ENCODE data around the gene LRIG2. TPM values are rescaled to one million over a fixed set of nuclear protein-coding genes. Genes with fewer than 3 reads are reported as not detected.
"Not testable (repeated sequence)": the region's sequence is repeated elsewhere in the genome, so short reads cannot be mapped to it uniquely, and the experiment has no call there.

LRIG2 gene, protein sequence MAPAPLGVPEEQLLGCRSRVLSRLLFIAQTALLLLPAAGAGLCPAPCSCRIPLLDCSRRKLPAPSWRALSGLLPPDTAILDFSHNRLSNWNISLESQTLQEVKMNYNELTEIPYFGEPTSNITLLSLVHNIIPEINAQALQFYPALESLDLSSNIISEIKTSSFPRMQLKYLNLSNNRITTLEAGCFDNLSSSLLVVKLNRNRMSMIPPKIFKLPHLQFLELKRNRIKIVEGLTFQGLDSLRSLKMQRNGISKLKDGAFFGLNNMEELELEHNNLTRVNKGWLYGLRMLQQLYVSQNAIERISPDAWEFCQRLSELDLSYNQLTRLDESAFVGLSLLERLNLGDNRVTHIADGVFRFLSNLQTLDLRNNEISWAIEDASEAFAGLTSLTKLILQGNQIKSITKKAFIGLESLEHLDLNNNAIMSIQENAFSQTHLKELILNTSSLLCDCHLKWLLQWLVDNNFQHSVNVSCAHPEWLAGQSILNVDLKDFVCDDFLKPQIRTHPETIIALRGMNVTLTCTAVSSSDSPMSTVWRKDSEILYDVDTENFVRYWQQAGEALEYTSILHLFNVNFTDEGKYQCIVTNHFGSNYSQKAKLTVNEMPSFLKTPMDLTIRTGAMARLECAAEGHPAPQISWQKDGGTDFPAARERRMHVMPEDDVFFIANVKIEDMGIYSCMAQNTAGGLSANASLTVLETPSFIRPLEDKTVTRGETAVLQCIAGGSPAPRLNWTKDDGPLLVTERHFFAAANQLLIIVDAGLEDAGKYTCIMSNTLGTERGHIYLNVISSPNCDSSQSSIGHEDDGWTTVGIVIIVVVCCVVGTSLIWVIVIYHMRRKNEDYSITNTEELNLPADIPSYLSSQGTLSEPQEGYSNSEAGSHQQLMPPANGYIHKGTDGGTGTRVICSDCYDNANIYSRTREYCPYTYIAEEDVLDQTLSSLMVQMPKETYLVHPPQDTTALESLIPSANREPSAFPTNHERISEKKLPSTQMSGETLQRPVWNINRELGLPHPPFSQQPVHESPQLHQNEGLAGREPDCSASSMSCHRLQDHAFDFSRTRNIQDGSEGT
- total RNA-seq = 10 to 100 TPM; 10.2 to 13.6 TPM

DNA sequence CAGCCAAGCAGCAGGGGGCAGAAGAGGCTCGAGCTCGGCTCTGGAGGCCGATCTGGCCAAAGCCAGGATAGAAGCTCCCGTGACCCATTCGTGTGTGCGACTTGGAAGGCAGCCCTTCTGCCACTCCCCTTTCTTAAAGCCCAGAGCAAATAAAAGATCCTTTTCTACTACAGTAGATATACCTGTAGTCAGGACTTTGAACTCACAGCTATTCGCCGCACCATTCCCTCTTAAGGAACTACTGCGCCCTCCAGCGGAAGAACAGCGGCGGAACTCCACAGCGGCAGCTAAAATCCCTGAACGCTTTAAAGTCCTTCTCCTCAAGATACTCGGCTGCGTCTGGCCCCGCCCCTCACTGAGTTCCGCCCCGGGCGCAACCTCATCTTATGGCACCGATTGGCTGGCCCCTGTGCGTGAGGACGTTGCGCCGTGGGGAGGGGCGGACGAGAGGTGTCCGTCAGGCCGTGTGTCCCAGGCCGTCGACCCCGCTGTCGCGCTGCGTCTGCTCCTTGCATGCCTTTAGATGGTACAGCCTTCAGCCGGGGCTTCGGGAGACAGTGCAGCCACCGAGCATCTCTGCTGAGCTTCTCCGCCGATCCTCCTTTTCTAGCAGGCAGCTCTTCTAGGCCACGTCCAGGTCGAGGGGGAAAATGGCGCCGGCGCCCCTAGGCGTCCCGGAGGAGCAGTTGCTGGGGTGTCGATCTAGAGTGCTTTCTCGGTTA, at the start of gene LRIG2:
Gene LRIG2 (plus strand): TSS at position 442 of the 722 bp plus-strand sequence. CDS start 209 bp downstream, at position 651.
- peak within 1 kb of the TSS; percentile 100 for H3K4me3 Mint-ChIP-seq
- peak within 1 kb of the TSS; percentile 92 for H3K27ac Mint-ChIP-seq
- ATAC-seq (peak; percentile 98), DNase-seq (peak; percentile 99)
- H3K36me3 Mint-ChIP-seq = peaks cover 6% of the 10 kb centered on the region
- H3K4me1 Mint-ChIP-seq = peaks cover 20% of the 10 kb centered on the region
- no peaks in the 10 kb centered on the region for H3K9me3 Mint-ChIP-seq (ENCODE audit: low read depth)
- H3K27me3 Mint-ChIP-seq = no peaks in the 10 kb centered on the region
- CTCF ChIA-PET = interaction anchor here (0.6 to 3.2 kb wide), 67 partner anchors 10 to 728 kb away, joined by 3 to 37 read pairs (median 4); partner anchors contain the start of genes PPM1J and SLC16A1

DNA sequence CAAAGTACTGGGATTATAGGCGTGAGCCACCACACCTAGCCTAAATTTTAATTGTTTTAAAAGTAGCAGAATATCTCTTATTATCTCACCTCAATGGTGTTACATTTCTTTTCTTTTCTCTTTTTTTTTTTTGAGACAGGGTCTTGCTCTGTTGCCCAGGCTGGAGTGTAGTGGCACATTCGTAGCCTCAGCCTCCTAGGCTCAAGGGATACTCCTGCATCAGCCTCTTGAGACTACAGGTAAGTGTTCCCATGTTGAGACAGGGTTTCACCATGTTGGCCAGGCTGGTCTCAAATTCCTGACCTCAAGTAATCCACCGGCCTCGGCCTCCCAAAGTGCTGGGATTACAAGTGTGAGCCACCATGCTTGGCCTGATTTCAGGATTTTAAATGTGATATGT, 49.7 kb upstream of the LRIG2 start:
- not testable (repeated sequence) for H3K27me3 Mint-ChIP-seq; H3K4me3 Mint-ChIP-seq; H3K4me1 Mint-ChIP-seq; H3K36me3 Mint-ChIP-seq; H3K27ac Mint-ChIP-seq; H3K9me3 Mint-ChIP-seq (ENCODE audit: low read depth); DNase-seq; ATAC-seq
- CTCF ChIA-PET = interaction anchor here (1.5 kb wide), 2 partner anchors 50 to 144 kb away, joined by 3 to 4 read pairs; partner anchors contain the start of gene LRIG2

DNA sequence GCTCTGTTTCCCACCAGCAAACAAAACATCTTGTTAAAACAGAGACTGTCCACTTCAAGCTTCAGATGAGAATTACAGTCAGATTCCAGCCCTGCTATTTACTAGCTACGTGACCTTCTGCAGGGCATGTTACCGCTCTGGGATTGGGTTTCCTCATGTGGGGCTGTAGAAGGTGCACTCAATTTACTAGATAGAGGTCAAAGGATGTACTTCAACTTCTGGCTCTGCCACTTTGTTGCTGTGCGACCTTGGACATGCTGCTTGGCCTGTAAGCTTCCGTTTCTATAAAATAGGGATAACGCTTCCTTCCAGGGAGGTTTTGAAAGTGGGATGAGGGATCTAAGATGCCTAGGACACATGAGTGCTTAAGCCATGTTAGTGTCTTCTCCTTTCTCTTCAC, 46.0 kb upstream of the LRIG2 start:
- CTCF ChIA-PET = interaction anchor here (1.0 kb wide), 1 partner anchor 46 kb away, joined by 3 read pairs; the partner anchor contains the start of gene LRIG2
- no peaks in the 10 kb centered on the region for H3K9me3 Mint-ChIP-seq (ENCODE audit: low read depth)
- H3K4me1 Mint-ChIP-seq = peaks cover 9% of the 10 kb centered on the region
- DNase-seq (no peak), ATAC-seq (no peak)
- H3K27ac Mint-ChIP-seq = no peak overlapping the region
- H3K36me3 Mint-ChIP-seq = peaks cover 3% of the 10 kb centered on the region
- H3K4me3 Mint-ChIP-seq = no peak overlapping the region
- no peaks in the 10 kb centered on the region for H3K27me3 Mint-ChIP-seq

DNA sequence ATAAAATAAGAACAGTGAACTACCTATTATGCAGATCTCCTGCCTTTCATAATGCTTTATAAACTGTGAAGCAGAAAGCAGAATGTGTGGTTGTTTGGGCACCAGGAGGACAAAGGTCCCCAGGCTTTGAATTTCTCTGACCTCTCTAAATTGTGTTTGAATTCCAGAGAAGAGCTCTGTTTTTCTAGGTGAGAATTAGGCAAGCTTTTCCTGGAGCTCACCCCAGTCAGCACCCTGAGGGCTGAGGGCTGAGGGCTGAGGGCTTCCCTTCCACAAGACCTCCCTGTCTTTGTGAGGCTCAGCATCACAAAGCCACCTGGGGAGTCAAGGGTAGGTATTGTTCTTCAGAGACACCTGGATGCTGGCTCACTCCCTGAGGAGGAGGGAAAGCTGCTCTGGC, 45.5 kb upstream of the LRIG2 start:
- H3K4me3 Mint-ChIP-seq = no peak overlapping the region
- DNase-seq (no peak), ATAC-seq (no peak)
- no peaks in the 10 kb centered on the region for H3K9me3 Mint-ChIP-seq (ENCODE audit: low read depth)
- H3K27me3 Mint-ChIP-seq = no peaks in the 10 kb centered on the region
- CTCF ChIA-PET = interaction anchor here (0.8 to 1.0 kb wide), 3 partner anchors 45 to 194 kb away, joined by 3 to 4 read pairs (median 3); partner anchors contain the start of gene LRIG2
- H3K4me1 Mint-ChIP-seq = peaks cover 9% of the 10 kb centered on the region
- H3K36me3 Mint-ChIP-seq = peaks cover 3% of the 10 kb centered on the region
- H3K27ac Mint-ChIP-seq = no peak overlapping the region

DNA sequence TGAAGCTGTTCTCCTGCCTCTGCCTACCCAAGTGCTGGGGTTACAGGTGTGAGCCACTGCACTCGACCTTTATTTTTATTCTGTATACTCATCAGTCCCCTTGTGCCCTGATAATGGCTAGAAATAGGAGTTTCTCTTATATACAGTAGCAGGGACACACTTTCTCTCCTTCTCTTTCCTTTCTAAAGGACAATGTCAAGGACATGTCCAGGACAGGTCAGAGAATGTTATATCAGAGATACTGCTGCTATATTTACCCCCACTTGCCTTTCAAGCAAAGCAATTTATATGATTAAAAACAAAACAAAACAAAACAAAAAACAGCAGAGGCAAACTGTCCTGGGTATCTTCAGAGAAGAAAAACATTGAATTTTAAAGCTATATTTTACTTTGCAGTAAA, 43.2 kb upstream of the LRIG2 start:
- Mint-ChIP-seq H3K36me3 (no peaks in the 10 kb centered on the region), H3K27me3 (no peaks in the 10 kb centered on the region), H3K27ac (no peak overlapping the region), H3K4me1 (peaks cover 9% of the 10 kb centered on the region), H3K9me3 (ENCODE audit: low read depth) (no peaks in the 10 kb centered on the region), H3K4me3 (no peak overlapping the region)
- DNase-seq (no peak), ATAC-seq (no peak)
- CTCF ChIA-PET = no interaction called here

DNA sequence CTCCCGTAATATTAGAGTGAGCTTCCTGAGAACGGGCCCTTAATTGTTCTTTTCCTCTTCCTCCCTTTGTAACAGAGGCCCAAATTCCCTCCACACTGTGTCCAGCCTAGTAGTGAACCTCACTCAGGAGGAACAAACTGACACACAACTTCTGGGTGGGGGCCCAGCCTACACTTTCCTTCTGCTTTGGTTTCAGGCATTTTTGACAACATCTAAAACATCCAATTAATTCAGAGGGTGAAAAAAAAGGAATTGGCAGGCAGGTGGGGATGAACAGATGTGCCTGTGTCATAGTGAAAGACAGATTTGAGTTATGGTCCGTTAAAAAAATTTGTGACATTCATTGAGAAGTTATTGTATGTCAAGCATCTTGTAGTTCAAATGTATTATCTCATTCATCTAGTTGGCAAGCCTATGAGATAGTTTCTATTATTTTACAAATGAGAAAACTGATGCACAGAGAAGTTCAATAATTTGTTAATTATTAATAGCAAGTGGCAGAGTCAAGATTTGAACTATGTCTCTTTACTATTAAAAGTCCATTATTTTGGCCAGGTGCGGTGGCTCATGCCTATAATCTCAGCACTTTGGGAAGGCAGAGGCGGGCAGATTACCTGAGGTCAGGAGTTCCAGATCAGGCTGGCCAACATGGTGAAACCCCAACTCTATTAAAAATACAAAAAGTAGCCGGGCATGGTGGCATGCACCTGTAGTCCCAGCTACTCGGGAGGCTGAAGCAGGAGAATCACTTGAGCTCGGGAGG, 41.6 kb upstream of the LRIG2 start:
- Mint-ChIP-seq H3K36me3 (no peaks in the 10 kb centered on the region), H3K4me3 (no peak overlapping the region), H3K27me3 (no peaks in the 10 kb centered on the region), H3K27ac (no peak overlapping the region), H3K9me3 (ENCODE audit: low read depth) (no peaks in the 10 kb centered on the region), H3K4me1 (peaks cover 9% of the 10 kb centered on the region)
- CTCF ChIA-PET = no interaction called here
- ATAC-seq (no peak), DNase-seq (no peak)

DNA sequence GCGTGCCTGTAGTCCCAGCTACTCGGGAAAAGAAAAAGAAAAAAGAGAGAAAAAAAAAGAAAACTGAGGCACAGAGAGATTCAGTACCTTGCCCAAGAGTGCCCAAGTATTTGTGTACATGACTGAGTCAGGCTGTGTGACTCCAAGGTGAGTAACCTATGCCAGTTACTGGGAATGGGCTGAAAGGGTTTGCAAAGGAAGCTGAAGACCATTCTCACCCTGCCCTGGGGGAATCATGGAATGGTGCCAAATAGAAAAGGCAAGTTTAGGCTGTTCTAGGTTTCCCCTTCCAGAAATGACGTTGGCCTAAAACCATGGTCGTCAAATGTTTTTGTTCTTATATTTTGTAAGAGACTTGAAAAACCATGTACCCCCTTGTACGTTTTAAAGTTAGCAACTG, 37.9 kb upstream of the LRIG2 start:
- no peak overlapping the region for H3K4me3 Mint-ChIP-seq
- no peaks in the 10 kb centered on the region for H3K9me3 Mint-ChIP-seq (ENCODE audit: low read depth)
- ATAC-seq (no peak), DNase-seq (no peak)
- H3K36me3 Mint-ChIP-seq = no peaks in the 10 kb centered on the region
- H3K4me1 Mint-ChIP-seq = peaks cover 11% of the 10 kb centered on the region
- CTCF ChIA-PET = interaction anchor here (1.3 kb wide), 1 partner anchor 316 kb away, joined by 3 read pairs; a partner anchor contains a TSS
- H3K27me3 Mint-ChIP-seq = no peaks in the 10 kb centered on the region
- H3K27ac Mint-ChIP-seq = no peak overlapping the region

DNA sequence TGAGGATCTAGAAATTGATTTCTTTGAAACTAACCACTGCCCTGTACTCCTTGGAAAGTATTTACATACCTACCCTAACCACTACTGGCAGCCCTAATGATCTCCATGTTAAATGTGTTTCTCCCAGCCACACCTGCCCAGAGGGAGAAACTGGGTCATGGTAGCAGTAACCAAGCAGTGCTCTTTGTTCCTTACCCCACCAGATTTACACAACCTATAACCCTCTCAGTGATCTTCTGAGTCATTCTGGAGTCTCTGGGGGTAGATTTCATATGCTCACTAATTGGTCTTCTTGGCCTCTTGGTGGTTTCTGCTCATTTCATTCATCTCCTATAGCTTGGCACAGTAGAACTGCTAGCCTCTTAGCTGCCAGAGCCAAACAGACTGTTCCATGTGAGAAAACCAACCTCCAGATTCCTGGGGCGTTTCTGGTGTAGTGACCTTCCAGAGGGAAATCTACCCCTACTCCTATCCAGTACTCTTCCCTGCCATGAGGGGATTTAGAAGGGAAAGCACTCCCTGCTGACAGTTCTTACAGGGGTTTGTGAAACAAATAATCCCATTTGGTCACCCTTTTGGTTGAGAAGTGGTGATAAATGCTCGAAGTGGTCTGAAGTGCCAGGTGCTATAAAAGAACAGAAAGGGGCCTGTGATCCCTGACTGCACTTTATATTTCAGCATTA, 36.2 kb upstream of the LRIG2 start:
- H3K27me3 Mint-ChIP-seq = no peaks in the 10 kb centered on the region
- H3K4me3 Mint-ChIP-seq = no peak overlapping the region
- H3K4me1 Mint-ChIP-seq = peaks cover 2% of the 10 kb centered on the region
- no peaks in the 10 kb centered on the region for H3K36me3 Mint-ChIP-seq
- CTCF ChIA-PET = no interaction called here
- H3K27ac Mint-ChIP-seq = no peak overlapping the region
- ATAC-seq (no peak), DNase-seq (no peak)
- no peaks in the 10 kb centered on the region for H3K9me3 Mint-ChIP-seq (ENCODE audit: low read depth)

DNA sequence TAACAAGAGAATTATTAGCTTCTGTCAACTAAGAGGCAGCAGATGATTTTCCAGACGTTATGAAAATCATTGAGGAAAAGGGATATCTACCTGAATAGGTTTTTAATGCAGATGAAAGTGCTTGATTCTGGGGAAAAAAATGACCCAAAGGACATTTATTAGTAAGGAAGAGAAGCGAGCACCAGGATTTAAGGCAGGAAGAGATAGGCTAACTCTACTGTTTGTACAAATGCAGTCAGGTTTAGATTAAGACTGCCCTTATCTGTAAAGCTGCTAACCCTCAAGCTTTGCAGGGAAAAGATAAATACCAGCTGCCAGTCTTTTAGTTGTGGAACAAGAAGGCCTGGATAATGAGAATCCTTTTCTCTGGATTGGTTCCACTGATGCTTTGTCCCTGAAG, 33.0 kb upstream of the LRIG2 start:
- Mint-ChIP-seq H3K36me3 (no peaks in the 10 kb centered on the region), H3K4me1 (peaks cover 18% of the 10 kb centered on the region), H3K9me3 (ENCODE audit: low read depth) (no peaks in the 10 kb centered on the region), H3K27me3 (no peaks in the 10 kb centered on the region), H3K4me3 (no peak overlapping the region), H3K27ac (no peak overlapping the region)
- ATAC-seq (no peak), DNase-seq (no peak)
- CTCF ChIA-PET = no interaction called here

DNA sequence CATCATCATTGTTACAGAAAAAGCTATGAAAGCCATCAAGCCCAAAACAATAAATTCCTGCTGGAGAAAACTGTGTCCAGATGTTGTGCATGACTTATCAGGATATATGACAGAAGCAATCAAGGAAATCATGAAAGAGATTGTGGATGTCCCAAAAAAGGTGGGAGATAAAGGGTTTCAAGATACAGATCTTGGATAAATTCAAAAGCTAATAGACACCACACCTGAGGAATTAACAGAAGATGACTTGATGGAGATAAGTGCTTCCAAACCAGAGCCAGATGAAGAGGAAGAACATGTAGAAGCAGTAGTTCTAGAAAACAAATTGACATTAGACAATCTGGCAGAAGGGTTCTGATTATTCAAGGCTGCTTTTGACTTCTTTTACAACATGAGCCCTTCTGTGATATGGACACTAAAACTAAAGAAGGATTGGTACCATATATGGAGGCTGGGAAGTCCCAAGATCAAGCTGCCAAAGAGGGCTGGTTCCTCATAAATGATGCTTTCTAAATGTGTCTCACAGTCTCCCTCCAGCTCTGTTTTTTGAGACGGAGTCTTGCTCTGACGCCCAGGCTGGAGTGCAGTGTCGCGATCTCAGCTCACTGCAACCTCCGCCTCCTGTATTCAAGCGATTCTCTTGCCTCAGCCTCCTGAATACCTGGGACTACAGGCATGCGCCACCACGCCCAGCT, 32.1 kb upstream of the LRIG2 start:
- Mint-ChIP-seq H3K4me1 (peaks cover 20% of the 10 kb centered on the region), H3K9me3 (ENCODE audit: low read depth) (no peaks in the 10 kb centered on the region), H3K27ac (no peak overlapping the region), H3K36me3 (no peaks in the 10 kb centered on the region), H3K4me3 (no peak overlapping the region), H3K27me3 (no peaks in the 10 kb centered on the region)
- CTCF ChIA-PET = interaction anchor here (1.4 to 3.9 kb wide), 3 partner anchors 10 to 324 kb away, joined by 4 to 24 read pairs (median 24); partner anchors contain the start of genes LRIG2 and PPM1J
- ATAC-seq (no peak), DNase-seq (no peak)

DNA sequence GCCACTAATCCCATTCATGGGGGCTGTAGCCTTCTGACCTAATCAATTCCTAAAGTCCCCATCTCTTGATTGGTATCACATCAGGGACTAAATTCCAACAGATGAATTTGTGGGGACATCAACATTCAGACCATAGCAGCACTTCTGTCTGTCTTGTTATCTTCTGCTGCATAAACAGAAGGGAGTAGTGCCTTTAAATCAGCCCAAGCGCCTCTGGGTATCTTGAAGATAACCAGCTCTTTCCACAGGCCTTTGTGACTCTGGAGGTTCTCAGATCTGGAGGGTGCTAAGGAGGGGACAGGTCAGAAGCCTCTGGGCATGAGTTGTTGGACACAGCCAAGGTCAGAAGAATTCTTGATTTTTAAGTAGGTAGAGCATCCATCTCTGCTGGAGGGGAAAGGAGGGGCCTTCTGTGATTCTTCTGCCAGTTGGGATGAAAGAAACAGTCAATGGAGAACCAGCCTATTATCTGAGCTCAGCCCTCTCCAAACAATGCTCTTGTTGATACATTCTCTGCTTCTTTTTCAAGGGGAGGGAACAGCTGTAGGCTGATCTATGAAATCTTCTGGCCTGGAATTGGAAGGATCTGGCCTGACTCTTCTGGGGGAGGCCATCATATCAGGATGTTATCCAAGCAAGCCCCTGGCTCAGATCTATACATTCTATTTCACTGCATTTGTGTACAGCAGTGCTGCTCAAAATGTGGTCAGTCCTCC, 31.3 kb upstream of the LRIG2 start:
- Mint-ChIP-seq H3K36me3 (no peaks in the 10 kb centered on the region), H3K9me3 (ENCODE audit: low read depth) (no peaks in the 10 kb centered on the region), H3K4me3 (no peak overlapping the region), H3K27me3 (no peaks in the 10 kb centered on the region), H3K4me1 (peaks cover 23% of the 10 kb centered on the region), H3K27ac (peak overlapping the region; percentile 34)
- ATAC-seq (no peak), DNase-seq (no peak)
- CTCF ChIA-PET = interaction anchor here (0.8 to 3.9 kb wide), 12 partner anchors 9 to 325 kb away, joined by 3 to 25 read pairs (median 4); partner anchors contain the start of genes LRIG2, PPM1J and SLC16A1
